ENCODE measurements around the gene ANKRD17.
A peak's percentile ranks its signal among the peaks of the same experiment; 100 is the strongest.
"Not testable (repeated sequence)": the region's sequence is repeated elsewhere in the genome, so short reads cannot be mapped to it uniquely, and the experiment has no call there.

The ANKRD17 gene, protein sequence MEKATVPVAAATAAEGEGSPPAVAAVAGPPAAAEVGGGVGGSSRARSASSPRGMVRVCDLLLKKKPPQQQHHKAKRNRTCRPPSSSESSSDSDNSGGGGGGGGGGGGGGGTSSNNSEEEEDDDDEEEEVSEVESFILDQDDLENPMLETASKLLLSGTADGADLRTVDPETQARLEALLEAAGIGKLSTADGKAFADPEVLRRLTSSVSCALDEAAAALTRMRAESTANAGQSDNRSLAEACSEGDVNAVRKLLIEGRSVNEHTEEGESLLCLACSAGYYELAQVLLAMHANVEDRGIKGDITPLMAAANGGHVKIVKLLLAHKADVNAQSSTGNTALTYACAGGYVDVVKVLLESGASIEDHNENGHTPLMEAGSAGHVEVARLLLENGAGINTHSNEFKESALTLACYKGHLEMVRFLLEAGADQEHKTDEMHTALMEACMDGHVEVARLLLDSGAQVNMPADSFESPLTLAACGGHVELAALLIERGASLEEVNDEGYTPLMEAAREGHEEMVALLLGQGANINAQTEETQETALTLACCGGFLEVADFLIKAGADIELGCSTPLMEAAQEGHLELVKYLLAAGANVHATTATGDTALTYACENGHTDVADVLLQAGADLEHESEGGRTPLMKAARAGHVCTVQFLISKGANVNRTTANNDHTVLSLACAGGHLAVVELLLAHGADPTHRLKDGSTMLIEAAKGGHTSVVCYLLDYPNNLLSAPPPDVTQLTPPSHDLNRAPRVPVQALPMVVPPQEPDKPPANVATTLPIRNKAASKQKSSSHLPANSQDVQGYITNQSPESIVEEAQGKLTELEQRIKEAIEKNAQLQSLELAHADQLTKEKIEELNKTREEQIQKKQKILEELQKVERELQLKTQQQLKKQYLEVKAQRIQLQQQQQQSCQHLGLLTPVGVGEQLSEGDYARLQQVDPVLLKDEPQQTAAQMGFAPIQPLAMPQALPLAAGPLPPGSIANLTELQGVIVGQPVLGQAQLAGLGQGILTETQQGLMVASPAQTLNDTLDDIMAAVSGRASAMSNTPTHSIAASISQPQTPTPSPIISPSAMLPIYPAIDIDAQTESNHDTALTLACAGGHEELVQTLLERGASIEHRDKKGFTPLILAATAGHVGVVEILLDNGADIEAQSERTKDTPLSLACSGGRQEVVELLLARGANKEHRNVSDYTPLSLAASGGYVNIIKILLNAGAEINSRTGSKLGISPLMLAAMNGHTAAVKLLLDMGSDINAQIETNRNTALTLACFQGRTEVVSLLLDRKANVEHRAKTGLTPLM (N-terminal part only)

DNA sequence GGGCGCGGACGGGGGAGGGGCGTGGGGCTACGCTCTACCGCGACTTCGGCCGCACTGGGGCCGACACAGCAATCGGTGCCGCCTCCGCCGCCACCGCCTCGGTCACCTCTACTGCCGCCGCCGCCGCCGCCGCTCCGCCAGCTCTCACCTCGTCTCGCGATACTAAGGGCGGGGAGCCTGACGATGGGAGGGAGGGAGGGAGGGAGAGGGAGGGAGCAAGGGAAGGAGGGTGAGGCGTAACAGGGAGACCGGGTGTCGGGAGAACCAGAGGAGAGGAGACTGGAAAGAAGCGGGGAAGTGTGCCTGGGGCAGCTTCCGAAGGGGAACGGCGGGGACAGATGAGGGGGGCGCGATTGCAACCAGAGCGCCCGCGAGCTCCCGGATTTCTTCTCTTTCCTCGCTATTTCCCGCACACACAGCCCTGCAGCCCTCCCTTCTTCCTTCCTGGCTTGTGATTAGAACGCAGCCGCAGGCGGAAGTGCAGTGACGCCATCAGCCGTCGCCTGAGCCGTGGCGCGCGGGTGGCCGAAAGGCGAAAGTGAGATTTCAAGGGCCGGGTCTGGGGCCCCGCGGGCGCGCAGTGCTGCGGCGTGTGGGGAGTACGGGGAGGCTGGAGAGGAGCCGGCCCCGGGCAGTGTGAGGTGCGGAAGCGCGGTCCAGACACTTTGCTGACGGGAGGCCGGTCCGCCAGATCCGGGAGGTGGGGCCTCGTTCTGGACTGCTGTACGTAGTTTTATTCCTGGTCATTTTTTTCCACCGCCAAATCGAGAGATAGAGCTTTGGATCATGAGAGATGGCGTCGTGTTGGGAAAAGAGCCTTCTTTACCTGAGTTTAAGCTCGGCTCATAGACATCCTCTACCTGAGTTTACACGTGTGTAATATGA, at the start of gene ANKRD17:
Gene ANKRD17 (minus strand): TSS at position 113 of the 885 bp plus-strand sequence. CDS start 130 bp downstream, outside the sequence.
- peak; percentile 97 for DNase-seq (ENCODE audit: low spot score)

DNA sequence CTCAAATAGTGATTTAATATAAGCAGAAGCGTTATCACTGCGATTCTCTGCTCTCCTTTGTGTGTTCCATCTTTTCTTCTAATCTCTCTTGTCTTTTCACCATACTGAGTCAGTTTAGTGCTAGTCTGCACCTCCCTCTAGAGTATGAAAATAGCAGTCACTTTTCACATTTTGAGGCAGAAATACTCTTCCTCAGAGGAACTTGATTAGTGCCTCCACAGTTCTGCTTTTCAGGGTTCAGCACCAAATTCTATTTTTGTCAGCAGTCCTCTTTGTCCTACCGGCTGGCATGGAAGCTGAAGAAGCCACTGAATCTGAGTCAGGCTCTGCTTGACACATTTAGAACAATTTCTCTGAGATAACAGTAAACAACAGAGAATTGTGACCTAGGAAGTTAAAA, 49.7 kb upstream of the ANKRD17 start:
- DNase-seq (ENCODE audit: low spot score), result no peak

DNA sequence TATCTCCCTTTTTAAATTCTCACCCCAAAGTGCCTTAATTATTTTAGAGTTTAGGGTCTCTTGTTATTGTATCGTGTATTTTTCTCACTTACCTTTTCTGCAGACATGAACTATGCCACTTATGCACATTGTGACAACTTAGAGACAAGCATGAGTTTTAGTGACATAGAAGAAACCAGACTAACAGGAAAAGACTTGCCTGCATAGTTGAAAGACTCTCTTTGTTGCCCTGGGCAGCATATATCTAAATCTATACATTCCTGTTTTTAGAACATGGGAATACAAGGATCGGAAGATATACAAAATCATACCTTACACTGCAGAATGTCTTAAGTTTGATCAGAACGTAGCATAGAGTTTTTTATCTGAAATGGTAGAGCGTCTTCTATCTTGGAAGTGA, 45.1 kb upstream of the ANKRD17 start:
- DNase-seq (ENCODE audit: low spot score), result no peak

DNA sequence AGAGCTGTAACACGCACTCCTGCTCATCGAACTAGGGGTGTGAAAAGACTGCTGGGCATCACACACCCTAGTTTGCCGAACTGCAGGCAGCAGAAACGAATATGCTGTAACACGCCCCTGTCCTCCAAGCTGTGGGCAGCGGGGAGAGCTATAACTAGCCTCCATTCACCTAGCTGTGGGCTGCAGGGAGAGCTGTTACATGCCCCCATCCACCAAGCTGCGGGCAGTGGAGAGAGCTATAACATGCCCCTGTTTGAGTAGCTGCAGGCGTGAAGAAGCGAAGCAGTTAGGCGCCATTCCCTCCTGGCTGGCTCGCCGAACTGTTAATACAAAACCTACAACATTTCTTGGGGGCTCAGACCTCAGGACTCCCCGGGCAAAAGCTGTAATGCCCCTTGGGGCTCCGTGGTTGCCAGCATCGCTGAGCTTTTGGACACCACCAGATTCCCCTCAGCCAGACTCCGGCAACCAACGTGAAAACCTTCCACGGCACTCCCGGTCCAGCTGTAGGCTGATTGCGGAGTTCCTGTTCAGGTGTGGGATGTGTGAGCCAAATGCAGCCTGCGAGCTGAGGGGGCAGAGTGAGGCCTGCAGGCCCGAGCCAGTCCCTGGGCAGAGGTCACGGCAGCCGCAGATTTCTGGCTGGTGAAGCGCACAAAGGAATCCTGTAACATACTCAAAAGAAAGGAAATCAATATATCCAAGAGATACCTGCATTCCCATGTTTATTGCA, 41.1 kb upstream of the ANKRD17 start:
- DNase-seq (ENCODE audit: low spot score), result no peak

GRCh38 chr4:73292661-73293060, 34.1 kb upstream of the ANKRD17 start:
- DNase-seq (ENCODE audit: low spot score), result not testable (repeated sequence)

DNA sequence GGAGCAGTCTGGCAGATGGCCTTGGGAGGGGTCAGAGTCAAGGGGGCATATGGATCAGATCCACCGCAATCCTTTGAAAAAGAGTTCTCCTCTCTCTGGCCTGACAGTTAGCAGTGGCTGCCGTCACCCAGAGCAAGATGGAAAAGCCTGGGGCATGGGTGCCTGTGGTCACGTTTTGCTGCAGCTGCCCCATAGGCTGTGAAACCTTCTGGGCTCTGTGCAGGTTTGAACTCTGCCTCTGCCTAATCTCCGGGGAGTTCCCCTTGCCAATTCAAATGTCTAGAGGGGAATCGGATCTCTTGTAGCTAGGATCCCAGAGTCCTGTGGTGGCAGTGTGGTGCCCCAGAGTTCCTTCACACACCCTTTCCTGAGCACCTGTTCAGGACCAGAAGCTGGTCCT, 23.4 kb upstream of the ANKRD17 start:
- no peak for DNase-seq (ENCODE audit: low spot score)

- DNase-seq (ENCODE audit: low spot score), result no peak
Measured at GRCh38 chr4:73281396-73281795, 22.8 kb upstream of the ANKRD17 start.

GRCh38 chr4:73277201-73277600, 18.6 kb upstream of the ANKRD17 start:
- no peak for DNase-seq (ENCODE audit: low spot score)

DNA sequence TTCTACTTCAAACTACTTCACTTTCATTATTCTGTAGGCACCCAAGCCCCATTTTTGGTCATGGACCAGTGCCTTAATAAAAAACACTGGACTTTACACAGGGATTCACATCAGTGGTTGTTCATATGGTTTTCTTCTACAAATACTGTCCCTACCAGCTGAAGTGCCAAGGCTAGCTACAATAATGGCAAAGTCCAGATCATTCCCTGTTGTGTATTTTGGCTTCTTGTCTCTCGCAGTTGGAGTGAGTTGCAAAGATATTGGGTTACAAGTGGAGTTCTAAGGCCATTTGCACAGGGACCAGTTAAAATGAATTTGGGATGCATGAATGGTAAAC, 16.7 kb upstream of the ANKRD17 start:
- no peak for DNase-seq (ENCODE audit: low spot score)

GRCh38 chr4:73272816-73273215, 14.2 kb upstream of the ANKRD17 start:
- DNase-seq (ENCODE audit: low spot score), result no peak

- no peak for DNase-seq (ENCODE audit: low spot score)
Measured at GRCh38 chr4:73267050-73267449, 8.5 kb upstream of the ANKRD17 start.

DNA sequence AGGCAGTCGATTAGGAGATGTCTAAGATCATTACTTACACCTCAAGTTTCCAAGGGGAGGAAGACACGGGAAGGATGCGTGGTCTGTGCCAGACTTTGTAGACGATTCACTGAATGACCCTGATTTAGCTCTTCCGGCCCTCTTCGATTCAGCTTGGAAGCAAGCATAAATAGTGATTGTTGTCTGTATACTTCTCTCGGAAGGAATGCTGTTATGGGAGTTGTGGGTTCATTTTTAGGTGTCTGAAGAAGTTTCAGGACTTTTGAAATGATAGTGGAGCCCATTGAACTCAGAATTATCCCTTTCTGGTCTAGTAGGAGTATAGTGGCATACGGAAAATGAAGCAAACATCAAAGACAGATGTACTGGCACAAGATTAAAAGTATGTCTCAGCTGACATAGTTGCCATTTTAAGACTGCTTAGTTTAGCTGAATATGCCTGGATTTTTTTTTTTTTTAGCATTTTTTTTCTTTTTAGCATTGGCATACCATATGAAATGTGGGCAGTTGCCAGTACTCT, 1.0 kb upstream of the ANKRD17 start:
- DNase-seq (ENCODE audit: low spot score), result no peak

DNA sequence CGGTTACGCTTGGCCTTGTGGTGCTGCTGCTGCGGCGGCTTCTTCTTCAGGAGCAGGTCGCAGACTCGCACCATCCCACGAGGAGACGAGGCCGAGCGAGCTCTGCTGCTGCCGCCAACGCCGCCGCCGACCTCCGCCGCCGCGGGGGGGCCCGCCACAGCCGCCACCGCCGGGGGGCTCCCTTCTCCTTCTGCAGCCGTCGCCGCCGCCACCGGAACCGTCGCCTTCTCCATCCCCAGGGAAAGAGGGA, 237 bp downstream of the ANKRD17 start:
- DNase-seq (ENCODE audit: low spot score), result no peak

DNA sequence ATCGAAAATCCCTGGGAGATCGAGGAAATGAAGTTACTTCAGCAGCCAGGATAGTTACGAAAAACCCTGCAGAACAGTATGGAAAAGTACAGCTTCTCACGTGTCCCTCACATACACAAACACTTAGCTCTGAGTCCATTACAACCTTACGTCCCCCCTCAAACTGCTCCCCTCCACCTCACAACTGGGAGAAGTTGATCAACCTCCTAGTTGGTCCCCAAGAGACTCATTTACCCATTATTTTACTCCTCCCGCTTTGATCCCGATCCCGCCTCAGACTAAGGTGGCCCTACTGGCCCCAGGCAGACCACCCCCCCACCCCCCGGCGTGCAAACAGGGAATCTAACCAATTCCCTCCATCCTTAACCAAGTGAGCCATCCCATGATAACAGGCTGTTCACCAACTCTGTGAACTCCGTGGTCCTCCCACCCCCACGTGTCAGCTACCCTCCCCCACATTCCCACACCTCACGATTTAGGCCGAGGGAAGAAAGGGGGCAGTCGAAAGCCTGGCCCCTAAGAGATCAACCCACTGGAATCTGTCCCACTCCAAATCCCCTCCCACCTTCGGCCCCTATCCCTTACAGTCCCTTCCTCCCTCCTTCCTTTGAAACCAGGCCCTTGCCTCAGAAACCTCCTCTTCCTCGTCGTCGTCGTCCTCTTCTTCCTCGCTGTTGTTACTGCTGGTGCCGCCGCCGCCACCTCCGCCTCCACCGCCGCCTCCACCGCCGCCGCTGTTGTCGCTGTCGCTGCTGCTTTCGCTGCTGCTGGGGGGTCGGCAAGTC, 755 bp downstream of the ANKRD17 start:
- DNase-seq (ENCODE audit: low spot score), result peak; percentile 61

- DNase-seq (ENCODE audit: low spot score), result peak; percentile 56
Measured at GRCh38 chr4:73257234-73257633, 1.4 kb downstream of the ANKRD17 start.

DNA sequence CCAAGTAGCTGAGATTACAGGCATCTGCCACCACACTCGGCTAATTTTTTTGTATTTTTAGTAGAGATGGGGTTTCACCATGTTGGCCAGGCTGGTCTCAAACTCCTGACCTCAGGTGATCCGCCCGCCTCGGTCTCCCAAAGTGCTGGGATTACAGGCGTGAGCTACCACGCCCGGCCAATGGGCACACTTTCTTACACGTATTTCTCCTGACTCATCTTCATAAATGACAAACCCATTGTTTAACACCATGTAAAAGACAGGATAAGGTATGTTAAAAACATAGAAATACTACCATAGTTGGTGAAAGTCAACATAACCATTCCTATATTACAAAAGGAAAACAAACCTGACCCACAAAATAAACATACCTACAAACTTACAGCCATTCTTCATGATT, 2.8 kb downstream of the ANKRD17 start:
- not testable (repeated sequence) for DNase-seq (ENCODE audit: low spot score)

- DNase-seq (ENCODE audit: low spot score), result no peak
Measured at GRCh38 chr4:73252001-73252400, 6.6 kb downstream of the ANKRD17 start.

DNA sequence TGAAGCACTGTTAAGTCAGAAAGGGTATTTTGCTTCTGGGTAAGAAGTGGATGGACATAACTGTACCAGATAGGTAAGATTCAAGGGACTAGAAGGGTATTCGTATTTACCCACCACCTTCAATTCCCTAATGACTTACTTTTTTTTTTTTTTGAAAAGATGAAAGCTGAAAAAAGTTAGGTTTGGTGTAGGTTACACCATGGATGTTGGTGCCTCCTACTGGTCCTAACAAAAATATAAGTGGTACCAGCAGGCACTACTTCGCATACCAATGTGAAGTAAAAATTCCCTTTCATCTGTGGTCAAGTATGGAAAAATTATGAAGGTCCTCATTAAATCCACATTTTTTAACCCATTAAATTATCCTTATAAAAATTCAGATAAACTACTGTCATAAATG, 7.2 kb downstream of the ANKRD17 start:
- DNase-seq (ENCODE audit: low spot score), result no peak

- no peak for DNase-seq (ENCODE audit: low spot score)
Measured at GRCh38 chr4:73250642-73251041, 8.0 kb downstream of the ANKRD17 start.

DNA sequence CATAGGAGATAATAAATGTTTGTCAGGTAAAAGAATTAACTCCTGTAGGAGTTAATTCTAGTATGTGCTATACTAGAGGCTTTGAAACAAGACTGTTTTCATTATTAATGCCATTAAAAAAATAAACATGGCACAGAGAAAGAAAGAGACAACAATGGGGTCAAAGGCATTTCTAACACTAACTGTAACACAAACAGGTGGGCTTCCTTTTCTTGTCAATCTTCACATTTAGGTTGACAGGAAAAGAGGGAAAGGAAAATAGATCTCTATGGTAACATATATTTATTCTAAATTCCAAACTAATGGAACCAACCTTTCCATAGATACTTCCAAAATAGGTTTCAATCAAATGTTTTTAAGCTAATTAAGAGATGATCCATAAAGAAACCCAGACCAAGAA, 9.8 kb downstream of the ANKRD17 start:
- DNase-seq (ENCODE audit: low spot score), result no peak

Measured in ecto neural progenitor cell (in vitro differentiated cells).